MM.1S (cell line): ENCODE results near the gene HCN2.

Source experiments
- DNase-seq: peaks from one replicate; pipeline ENCODE4 v3.0.0-alpha.2; 2015
- H2AFZ ChIP-seq: fragments of 300-600 bp; sonication (generic); 2 replicates; pipeline ENCODE4 v1.6.0; 2016; ENCODE audit warnings: antibody characterized with exemption, low read length
- H3F3A ChIP-seq: fragments of 300-600 bp; sonication (generic); 2 replicates; pipeline ENCODE4 v1.6.1; 2016; ENCODE audit warnings: mild to moderate bottlenecking, antibody characterized with exemption, low read length, moderate library complexity, mixed read lengths; ENCODE audit not compliant: insufficient read depth
- H3K27ac ChIP-seq: fragments of 300-600 bp; sonication (generic); 2 replicates; pipeline ENCODE4 v1.5.1; 2016; ENCODE audit warnings: mild to moderate bottlenecking, low read length
- H3K27me3 ChIP-seq: fragments of 300-600 bp; sonication (generic); replicated peaks from 2 replicates; pipeline ENCODE4 v1.6.0; 2016; ENCODE audit warnings: low read length; ENCODE audit not compliant: insufficient read depth
- H3K36me3 ChIP-seq: fragments of 300-600 bp; sonication (generic); replicated peaks from 2 replicates; pipeline ENCODE4 v1.6.1; 2016; ENCODE audit warnings: mild to moderate bottlenecking, low read length, mixed read lengths; ENCODE audit not compliant: insufficient read depth
- H3K4me1 ChIP-seq: fragments of 300-600 bp; sonication (generic); 2 replicates; pipeline ENCODE4 v1.6.1; 2016; ENCODE audit warnings: low read length, mixed read lengths
- H3K4me2 ChIP-seq: fragments of 300-600 bp; sonication (generic); 2 replicates; pipeline ENCODE4 v1.6.0; 2016; ENCODE audit warnings: low read depth, low read length
- H3K4me3 ChIP-seq: fragments of 300-600 bp; sonication (generic); 2 replicates; pipeline ENCODE4 v1.5.1; 2016; ENCODE audit warnings: low read length, mixed read lengths
- H3K79me2 ChIP-seq: fragments of 300-600 bp; sonication (generic); 2 replicates; pipeline ENCODE4 v1.6.1; 2016; ENCODE audit warnings: mixed run types, low read length, mixed read lengths
- H3K9ac ChIP-seq: fragments of 300-600 bp; sonication (generic); 2 replicates; pipeline ENCODE4 v1.6.1; 2016; ENCODE audit warnings: low read length, mixed read lengths
- H3K9me2 ChIP-seq: fragments of 300-600 bp; sonication (generic); replicated peaks from 2 replicates; pipeline ENCODE4 v1.6.1; 2016; ENCODE audit warnings: mild to moderate bottlenecking, low read length, mixed read lengths; ENCODE audit not compliant: insufficient read depth
- H3K9me3 ChIP-seq: fragments of 300-600 bp; sonication (generic); replicated peaks from 2 replicates; pipeline ENCODE4 v1.6.1; 2016; ENCODE audit warnings: mild to moderate bottlenecking, low read length, mixed read lengths; ENCODE audit not compliant: insufficient read depth
- H4K20me1 ChIP-seq: fragments of 300-600 bp; sonication (generic); 2 replicates; pipeline ENCODE4 v1.6.1; 2016; ENCODE audit warnings: mild to moderate bottlenecking, low read length, moderate library complexity, mixed read lengths; ENCODE audit not compliant: insufficient read depth
- CTCF ChIP-seq: fragments of 300-600 bp; sonication (generic); IDR thresholded peaks from 2 replicates; pipeline ENCODE4 v1.5.1; 2016; ENCODE audit warnings: antibody characterized with exemption, low read length, mixed read lengths
- EZH2 ChIP-seq: fragments of 300-600 bp; sonication (generic); optimal IDR thresholded peaks from 2 replicates; pipeline ENCODE3; 2017; ENCODE audit warnings: low read depth, mild to moderate bottlenecking, antibody characterized with exemption, low read length, mixed read lengths
- EZH2phosphoT487 ChIP-seq: fragments of 300-600 bp; sonication (generic); IDR thresholded peaks from 2 replicates; pipeline ENCODE4 v1.6.1; 2018; ENCODE audit warnings: antibody characterized with exemption, low read length

Gene HCN2

GRCh38 chr19:616747-617526 lies 27.3 kb downstream of the HCN2 start:
- Histone ChIP-seq H3K4me2 (no peak overlapping the region), H3K4me1 (no peaks in the 10 kb centered on the region), H2AFZ (no peak overlapping the region), H3K4me3 (no peak overlapping the region), H3K9me3 (no peaks in the 10 kb centered on the region), H3K27me3 (no peaks in the 10 kb centered on the region), H3F3A (no peaks in the 10 kb centered on the region), H3K9ac (no peak overlapping the region), H3K79me2 (no peaks in the 10 kb centered on the region), H4K20me1 (no peaks in the 10 kb centered on the region), H3K9me2 (no peaks in the 10 kb centered on the region), H3K36me3 (peaks cover 3% of the 10 kb centered on the region; the same call in 1 of the 2 replicates), H3K27ac (no peak overlapping the region)
- no peak for DNase-seq
- TF ChIP-seq EZH2phosphoT487 (no peak), EZH2 (no peak), CTCF (no peak)

DNA sequence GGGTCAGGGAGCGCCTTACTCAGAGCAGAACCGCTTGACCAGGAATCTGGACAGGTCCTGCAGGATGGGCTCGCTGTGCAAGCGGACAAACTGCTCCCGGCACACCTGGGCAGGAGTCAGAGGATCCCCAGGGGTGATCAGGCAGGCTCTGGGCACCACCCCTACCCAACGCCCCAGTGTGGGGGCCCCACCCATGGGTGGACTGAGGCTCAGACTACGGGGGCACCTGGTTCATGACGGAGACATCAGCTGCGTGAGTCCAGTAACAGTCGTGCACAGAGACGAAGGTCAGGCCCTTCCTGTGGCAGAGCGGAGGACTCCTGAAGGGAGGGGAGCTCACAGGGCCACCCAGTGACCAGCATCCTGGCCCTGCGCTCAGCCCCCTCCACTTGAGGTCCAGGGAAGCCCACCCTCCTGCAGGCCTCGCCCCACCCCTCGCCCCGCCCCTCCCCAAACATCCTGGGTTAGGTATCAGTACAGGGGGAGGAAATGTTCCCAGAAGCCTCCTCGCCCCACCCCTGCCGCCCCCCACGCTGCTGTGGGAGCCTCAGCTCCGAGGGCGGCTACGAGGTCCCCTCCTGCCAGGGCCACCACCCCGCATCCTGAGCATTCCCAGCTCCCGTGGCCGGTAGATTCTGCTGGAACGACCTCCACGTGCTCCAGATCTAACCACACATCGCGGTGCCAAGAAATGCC lies 28.0 kb downstream of the HCN2 start:
- no peaks in the 10 kb centered on the region for H3F3A ChIP-seq
- no peaks in the 10 kb centered on the region for H4K20me1 ChIP-seq
- no peak overlapping the region for H3K4me2 ChIP-seq
- H3K4me1 ChIP-seq: no peaks in the 10 kb centered on the region
- no peaks in the 10 kb centered on the region for H3K9me2 ChIP-seq
- no peak for DNase-seq
- H3K36me3 ChIP-seq: peaks cover 3% of the 10 kb centered on the region; the same call in 1 of the 2 replicates
- no peak for TF ChIP-seq CTCF
- no peak for TF ChIP-seq EZH2
- no peak for TF ChIP-seq EZH2phosphoT487
- no peaks in the 10 kb centered on the region for H3K27me3 ChIP-seq
- H3K27ac ChIP-seq: no peak overlapping the region
- H2AFZ ChIP-seq: no peak overlapping the region
- H3K4me3 ChIP-seq: no peak overlapping the region
- H3K9me3 ChIP-seq: no peaks in the 10 kb centered on the region
- no peak overlapping the region for H3K9ac ChIP-seq
- H3K79me2 ChIP-seq: no peaks in the 10 kb centered on the region

DNA sequence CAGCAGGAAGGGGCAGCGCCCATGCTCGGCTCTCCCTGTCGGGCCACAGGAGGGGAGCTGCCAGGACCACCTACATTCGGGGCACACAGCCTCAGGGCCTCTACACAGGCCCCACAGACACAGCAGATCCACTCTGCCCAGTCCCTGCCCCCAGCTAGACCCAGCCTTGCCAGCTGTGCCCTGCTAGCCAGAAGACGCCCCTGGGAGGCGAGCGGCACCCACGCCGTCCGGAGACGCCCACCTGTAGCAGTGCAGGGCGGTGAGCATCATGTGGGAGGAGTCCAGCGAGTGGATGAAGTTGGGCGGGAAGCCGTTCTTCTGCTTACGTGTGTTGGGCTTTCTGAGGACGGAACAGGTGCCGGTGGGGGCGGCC lies 28.6 kb downstream of the HCN2 start:
- Histone ChIP-seq H3K27me3 (no peaks in the 10 kb centered on the region), H3K79me2 (no peaks in the 10 kb centered on the region), H3K36me3 (peaks cover 3% of the 10 kb centered on the region; the same call in 1 of the 2 replicates), H3K4me3 (no peak overlapping the region), H3F3A (no peaks in the 10 kb centered on the region), H4K20me1 (no peaks in the 10 kb centered on the region), H2AFZ (no peak overlapping the region), H3K4me1 (no peaks in the 10 kb centered on the region), H3K9me3 (no peaks in the 10 kb centered on the region), H3K4me2 (no peak overlapping the region), H3K9me2 (no peaks in the 10 kb centered on the region), H3K9ac (no peak overlapping the region), H3K27ac (no peak overlapping the region)
- no peak for DNase-seq
- no peak for TF ChIP-seq CTCF
